A673 (cell line): ENCODE results near the gene RAB24.

Experiments
- CTCF ChIP-seq: fragments of 300-800, 200-600 bp; sonication (generic); conservative IDR thresholded peaks from 2 replicates; pipeline ENCODE4 v1.5.1; 2017; ENCODE audit warnings: low read depth, mild to moderate bottlenecking, antibody characterized with exemption, low read length, moderate library complexity, mixed read lengths
- EZH2 ChIP-seq: fragments of 200-600 bp; sonication (generic); IDR thresholded peaks from 2 replicates; pipeline ENCODE4 v1.6.1; 2017; ENCODE audit warnings: borderline replicate concordance, low read depth, mild to moderate bottlenecking, mixed read lengths, antibody characterized with exemption, low read length; ENCODE audit not compliant: poor library complexity, severe bottlenecking

GRCh38 chr5:177261510-177261909, 42.0 kb downstream of the RAB24 start:
- no peak for TF ChIP-seq EZH2
- no peak for TF ChIP-seq CTCF
